Measurements from ENCODE around the gene SLC1A2.

SLC1A2 gene

DNA sequence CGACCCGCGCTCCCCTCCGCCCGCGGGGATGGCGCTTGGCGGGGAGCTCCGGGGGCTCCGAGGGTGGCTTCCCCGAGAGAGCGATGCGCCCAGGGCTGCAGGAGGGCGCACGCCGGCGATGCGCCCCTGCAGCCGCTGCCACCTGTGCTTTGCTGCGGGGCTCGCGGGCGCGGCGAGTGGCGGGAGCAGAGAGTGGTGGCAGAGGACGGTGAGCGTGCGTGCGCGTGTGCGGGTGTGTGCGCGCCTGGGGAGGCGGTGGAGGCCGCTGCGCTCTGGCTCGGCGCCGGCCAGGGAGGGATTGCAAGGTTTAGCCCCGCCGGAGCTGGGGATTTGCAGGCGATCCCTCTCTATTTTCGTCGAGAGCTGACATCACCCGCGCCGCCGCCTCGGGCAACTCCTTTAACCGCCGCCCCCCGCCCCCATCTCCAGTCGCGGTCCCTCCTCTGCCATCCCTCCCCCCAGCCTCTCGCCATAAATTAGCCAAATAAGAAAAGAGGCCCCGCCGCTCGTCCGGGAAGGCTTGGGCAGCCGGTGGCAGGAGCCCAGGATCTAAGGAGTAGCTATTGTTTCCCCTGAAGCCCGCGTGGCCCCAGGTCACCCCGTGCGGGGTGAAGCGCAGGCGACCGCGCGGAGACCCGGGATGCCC, at the start of gene SLC1A2:
TSS of gene SLC1A2 (minus strand) at position 375 of the 646 bp plus-strand sequence. CDS start 592 bp downstream, outside the sequence.
- peak in 8 of 14 donors; percentile 29 to 69 (median 56) for DNase-seq

DNA sequence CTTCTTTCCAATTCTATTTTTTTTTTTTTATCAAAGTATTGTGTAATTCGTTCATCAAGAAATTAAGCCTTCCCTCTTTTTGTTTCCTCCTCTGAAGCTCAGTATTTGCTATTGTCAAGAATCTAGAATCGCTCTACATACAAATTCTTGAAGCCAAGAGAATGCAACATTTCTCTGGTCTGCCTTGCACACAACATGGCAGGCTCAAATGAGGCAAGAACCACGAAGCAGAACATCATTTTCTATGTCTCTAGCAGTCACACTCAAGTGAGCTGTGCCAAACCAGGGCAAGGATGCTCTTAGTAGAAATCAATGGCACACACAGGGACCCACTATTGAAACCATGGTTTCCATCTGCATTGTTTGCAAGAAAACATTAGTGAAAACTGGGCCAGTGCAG, 46.7 kb upstream of the SLC1A2 start:
- no peak for DNase-seq

DNA sequence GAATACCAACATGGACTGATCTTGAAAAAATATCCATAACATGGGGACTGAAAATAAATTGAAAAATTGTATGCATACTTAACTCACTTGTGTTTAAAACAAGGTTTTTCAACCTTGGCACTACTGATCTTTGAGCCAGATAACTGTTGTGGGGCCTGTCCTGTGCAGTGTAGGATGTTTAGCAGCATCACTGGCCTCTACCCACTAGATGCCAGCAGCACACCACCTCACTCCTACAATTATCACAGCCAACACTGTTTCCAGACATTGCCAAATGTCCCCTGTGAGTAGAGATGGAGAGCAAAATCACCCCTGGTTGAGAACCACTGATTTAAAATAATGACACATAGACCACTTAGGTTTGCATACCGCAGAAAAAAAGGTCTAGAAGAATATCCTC, 45.0 kb upstream of the SLC1A2 start:
- peak in 1 of 14 donors; percentile 12 for DNase-seq

- DNase-seq, result peak in 3 of 14 donors; percentile 2 to 31 (median 18)
Observed at GRCh38 chr11:35463331-35463751, 44.0 kb upstream of the SLC1A2 start.

DNA sequence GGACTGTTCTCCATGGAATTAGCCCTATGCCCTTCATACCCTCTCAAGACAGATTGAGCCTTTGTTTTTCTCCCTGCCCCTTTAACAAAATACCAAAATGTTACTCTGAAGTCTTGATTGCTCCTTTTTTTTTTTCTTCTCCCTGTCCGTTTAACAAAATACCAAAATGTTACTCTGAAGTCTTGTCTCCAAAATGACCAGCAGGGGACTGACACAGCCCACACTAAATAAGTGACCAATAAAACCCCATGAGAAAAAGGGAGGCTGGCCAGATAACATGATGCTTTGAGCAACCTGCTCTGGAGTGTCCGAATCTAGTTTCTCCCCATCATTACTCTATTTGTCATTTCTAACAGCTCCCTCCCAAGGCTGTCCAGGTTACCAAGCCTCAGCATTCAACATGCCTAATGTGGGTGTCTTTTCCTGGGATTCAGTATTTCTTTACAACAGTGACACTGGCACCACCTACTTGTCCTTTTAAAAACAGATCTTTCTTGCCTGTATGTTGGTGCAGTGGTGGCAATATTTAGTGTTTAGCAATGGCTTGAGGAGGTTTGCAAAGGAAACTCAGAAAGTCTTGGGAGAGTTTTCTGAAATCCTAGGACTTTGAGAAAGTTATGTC, 42.7 kb upstream of the SLC1A2 start:
- no peak for DNase-seq

- DNase-seq, result no peak
Observed at GRCh38 chr11:35459489-35459888, 40.1 kb upstream of the SLC1A2 start.

GRCh38 chr11:35458846-35459245, 39.5 kb upstream of the SLC1A2 start:
- no peak for DNase-seq

GRCh38 chr11:35454362-35454761, 35.0 kb upstream of the SLC1A2 start:
- DNase-seq, result no peak

- DNase-seq, result no peak
Observed at GRCh38 chr11:35436581-35437250, 17.4 kb upstream of the SLC1A2 start.

DNA sequence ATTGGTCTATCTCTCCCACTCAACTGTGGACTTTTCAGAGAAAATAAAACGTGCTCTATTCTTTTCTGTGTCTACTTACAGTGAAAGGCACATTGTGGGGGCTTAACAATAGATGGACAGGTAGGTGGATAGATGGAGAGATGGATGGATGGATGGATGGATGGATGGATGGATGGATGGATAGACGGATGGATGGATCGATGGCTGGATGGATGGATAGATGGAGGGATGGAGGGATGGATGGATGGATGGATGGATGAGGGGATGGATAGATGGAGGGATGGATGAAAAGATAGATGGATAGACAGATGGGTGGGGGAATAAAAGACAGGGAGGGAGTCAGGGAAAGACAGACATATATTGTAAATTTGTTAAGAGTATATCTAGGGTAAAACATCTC, 14.2 kb upstream of the SLC1A2 start:
- DNase-seq, result no peak

- no peak for DNase-seq
Observed at GRCh38 chr11:35432464-35432863, 13.1 kb upstream of the SLC1A2 start.

GRCh38 chr11:35427071-35427470, 7.7 kb upstream of the SLC1A2 start:
- DNase-seq, result peak in 3 of 14 donors; percentile 5 to 27 (median 14)

DNA sequence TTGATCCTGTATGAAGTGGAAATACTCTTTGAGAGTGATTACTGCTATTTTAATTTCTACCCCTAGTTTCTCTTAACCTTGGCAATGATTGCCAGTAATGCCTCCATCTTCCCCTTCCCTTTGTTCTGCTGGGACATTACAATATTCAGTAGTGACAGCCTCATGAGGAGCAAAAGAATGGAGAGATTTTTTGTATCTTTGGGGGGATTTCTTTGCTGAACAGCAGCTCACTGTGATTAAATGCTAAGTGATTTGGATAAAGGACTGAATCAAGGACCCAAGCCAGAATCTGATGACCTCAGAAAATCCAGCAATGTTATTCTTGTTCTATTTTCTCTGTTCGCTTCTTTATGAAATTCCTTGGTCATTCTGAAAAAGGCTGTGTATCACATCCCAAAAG, 7.0 kb upstream of the SLC1A2 start:
- DNase-seq, result no peak

DNA sequence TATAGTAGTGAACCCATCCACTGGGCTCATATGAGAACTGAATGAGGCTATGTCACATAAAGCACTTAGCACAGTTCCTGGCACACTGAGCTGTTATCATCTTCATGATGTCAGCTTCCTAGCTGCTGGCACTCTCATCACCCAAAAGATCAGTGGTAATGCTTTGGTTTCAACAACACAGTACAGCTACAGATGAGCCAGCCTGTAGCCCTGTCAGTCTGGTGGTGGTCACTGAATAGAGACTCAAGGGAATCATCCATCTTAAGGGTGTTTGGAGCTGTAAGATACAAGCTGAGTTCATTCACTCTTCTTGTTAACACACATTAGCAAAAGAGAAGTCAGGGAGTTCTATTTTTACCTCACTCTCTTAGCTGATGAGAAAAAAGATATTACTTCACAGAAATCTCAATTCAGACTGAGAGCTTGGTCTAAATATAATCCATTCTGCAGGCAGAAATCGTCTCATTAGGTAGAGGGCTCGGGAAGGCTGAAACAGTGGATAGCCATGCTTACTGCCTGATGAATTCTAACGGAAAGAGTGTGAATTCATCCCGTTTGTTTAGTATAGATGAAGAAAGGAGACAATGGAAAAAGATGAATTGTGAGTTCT, 6.3 kb upstream of the SLC1A2 start:
- DNase-seq, result no peak

DNA sequence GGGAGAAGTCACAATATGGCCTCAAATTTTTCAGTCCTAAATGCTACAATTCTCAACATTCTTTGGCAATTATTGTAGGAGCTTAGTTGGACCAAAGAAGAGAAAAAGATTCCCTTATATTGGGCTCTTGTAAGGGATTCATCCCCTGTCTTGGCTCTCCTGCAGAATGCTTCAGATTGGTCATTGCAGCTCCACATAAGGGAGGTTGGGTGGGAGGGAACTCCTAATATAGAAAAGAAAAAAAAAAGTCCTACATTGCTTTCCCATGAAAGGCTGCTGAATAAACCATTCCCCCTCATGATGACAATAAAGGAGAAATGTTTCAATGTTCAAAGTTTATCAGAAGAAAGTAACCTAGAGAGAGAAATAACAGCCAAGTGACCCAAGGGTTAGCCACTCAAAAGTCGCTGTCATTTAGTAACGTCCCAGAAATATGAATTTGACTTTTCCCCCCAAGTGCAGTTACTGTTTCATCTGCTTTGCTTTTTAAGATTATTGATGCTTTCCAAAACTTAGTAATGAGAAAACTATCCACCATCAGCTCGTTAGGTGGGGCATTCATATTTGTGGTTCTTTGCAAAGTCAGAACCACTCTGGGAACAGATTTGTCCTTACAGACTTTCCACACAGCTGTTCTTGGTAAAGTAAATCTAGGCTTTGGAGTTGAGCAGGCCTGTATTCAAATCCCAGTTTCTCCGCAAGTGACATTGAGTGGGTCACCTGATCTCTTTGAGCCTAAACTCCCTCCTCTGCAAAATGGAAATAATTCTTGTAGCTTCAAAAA, 5.0 kb upstream of the SLC1A2 start:
- DNase-seq, result no peak

- peak in 2 of 14 donors; percentile 7 to 19 for DNase-seq
Observed at GRCh38 chr11:35420371-35420770, 1.0 kb upstream of the SLC1A2 start.

DNA sequence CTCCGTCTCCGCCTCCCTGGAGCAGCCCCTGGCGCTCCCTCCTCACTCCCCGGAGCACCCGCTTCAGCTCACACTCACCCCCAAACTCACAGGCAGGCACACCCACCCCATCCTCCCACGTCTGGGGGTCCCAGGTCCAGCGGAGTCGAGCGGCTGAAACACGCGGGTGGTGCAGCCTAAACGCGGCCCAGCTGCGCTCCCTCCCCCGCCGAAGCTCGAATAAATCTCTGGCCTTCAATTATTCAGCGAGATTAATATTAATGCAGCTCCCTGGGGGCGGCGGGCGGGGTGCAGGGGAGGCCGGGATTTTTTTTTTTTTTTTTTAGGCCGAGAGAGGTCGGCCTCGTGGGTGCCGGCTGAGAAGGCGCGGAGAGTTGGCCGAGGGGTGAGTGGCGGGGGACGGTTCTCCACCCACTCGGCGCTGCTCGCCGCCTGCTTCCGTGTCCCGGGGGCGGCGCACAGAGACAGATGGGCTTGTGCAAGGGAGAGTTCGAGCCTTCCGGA, 524 bp upstream of the SLC1A2 start:
- peak in 1 of 14 donors; percentile 19 for DNase-seq

DNA sequence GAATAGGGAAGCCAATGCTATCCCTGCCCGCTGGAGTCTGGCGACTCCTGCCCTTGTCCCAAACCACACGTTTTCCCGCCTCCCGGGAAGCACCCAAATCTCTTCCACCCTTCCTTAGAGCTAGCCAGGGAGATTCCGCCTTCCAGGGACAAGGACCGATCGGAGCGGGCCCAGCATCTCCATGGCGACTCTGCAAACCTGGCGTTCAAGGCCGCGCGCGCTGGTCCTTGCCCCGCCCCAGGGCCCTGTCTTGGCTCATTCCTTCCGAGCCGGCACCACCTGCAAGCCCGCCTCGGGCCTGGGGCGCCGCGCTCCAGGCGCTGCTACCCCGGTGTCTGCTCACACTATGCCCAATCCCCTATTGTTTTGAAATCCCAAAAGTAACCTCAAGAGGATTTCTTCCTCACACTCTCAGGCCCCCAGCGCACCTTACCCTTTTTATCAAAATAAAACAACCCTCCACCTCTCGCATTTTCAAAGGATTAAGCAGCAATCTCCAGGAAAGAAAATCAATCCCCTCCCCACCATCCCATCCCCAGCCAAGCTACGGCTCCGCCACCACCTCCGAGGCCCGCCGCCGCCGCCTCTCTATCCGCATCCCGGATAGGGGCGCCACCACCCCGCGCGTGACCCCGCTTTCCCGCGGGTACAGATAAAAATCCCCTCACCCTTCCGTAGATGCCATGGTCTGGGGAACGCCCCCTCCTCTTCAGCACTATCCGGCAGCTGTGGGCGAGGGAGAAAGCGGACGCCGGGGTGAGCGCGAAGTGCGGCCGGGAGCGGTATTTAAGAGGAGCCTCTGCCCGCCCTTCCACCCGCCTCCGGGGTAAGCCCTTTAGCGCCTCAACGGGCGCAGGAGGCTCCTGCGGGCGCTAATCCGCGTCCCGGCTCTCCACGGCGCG, 825 bp downstream of the SLC1A2 start:
- DNase-seq, result peak in 5 of 14 donors; percentile 22 to 63 (median 37)

DNA sequence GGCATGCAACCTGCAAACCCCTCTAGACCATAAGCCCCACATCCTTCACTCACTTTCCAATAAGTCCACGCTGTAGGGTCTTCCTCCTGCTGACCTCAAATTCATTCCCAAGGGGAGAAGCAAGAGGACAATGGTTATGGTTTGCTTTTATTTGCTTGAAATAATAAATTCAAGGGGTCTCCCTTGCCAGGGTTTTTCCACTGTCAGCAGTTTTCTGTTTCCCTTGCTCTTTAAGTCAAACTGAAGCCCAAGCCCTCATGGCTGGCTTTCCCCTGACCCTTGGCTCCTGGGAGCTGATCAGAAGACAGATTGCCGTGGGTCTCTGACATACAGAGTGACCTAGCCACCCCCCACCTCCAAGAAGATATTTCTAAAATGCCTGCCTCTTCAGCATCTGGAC, 3.9 kb downstream of the SLC1A2 start:
- no peak for DNase-seq

- no peak for DNase-seq
Observed at GRCh38 chr11:35414776-35415175, 4.6 kb downstream of the SLC1A2 start.

DNA sequence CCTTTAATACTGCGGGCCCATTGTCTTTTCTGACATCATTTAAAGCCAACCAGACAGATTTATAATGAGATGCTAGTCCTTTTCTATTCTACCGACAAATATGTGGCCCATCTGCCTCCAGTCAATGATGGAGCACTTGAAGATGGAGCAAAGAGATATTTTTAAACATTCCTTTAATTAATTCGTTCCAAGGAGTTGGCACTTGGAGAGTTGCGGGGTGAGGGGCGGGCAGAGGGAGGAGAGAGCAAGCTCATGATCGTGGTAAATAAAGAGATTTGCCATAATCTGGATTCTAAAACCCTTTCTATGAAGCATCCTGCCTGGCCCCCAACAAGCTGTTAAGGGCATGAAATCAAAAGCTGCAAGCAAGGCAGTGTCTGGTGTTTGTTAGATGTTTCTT, 5.0 kb downstream of the SLC1A2 start:
- DNase-seq, result no peak
